Measurements from ENCODE around the gene DYRK1A.

GRCh38 chr21:37386151-37386550 is 19.6 kb downstream of the DYRK1A start:
- TF ChIP-seq, protein P1, sequence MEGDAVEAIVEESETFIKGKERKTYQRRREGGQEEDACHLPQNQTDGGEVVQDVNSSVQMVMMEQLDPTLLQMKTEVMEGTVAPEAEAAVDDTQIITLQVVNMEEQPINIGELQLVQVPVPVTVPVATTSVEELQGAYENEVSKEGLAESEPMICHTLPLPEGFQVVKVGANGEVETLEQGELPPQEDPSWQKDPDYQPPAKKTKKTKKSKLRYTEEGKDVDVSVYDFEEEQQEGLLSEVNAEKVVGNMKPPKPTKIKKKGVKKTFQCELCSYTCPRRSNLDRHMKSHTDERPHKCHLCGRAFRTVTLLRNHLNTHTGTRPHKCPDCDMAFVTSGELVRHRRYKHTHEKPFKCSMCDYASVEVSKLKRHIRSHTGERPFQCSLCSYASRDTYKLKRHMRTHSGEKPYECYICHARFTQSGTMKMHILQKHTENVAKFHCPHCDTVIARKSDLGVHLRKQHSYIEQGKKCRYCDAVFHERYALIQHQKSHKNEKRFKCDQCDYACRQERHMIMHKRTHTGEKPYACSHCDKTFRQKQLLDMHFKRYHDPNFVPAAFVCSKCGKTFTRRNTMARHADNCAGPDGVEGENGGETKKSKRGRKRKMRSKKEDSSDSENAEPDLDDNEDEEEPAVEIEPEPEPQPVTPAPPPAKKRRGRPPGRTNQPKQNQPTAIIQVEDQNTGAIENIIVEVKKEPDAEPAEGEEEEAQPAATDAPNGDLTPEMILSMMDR (IDR thresholded peaks at IDR 0.05; ENCODE audit: low read depth, low read length), result no peak
- no peak for TF ChIP-seq POLR2A (IDR thresholded peaks at IDR 0.05; ENCODE audit: extremely low read depth, insufficient read length)
- TF ChIP-seq, protein P2, sequence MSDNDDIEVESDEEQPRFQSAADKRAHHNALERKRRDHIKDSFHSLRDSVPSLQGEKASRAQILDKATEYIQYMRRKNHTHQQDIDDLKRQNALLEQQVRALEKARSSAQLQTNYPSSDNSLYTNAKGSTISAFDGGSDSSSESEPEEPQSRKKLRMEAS (IDR thresholded peaks at IDR 0.05; ENCODE audit: low read depth, low read length), result no peak

All from NB4 (cell line).